A673 (cell line): ENCODE measurements around the gene SALL1.

Source experiments
- CTCF ChIP-seq: fragments of 300-800, 200-600 bp; sonication (generic); conservative IDR thresholded peaks from 2 replicates; pipeline ENCODE4 v1.5.1; 2017; ENCODE audit warnings: low read depth, mild to moderate bottlenecking, antibody characterized with exemption, low read length, moderate library complexity, mixed read lengths
- EZH2 ChIP-seq: fragments of 200-600 bp; sonication (generic); IDR thresholded peaks from 2 replicates; pipeline ENCODE4 v1.6.1; 2017; ENCODE audit warnings: borderline replicate concordance, low read depth, mild to moderate bottlenecking, mixed read lengths, antibody characterized with exemption, low read length; ENCODE audit not compliant: poor library complexity, severe bottlenecking

- no peak for TF ChIP-seq CTCF
- TF ChIP-seq EZH2, result no peak
Observed at GRCh38 chr16:51151435-51151960, 428 bp upstream of the SALL1 start.
